22Rv1 (cell line): ENCODE data around the gene DELE1.

Experiments used
- CTCF ChIP-seq: fragments of 450-650 bp; IDR thresholded peaks from 2 replicates; pipeline ENCODE4 v1.5.1; 2017; ENCODE audit warnings: mild to moderate bottlenecking
- ZFX ChIP-seq: fragments of 450-650 bp; IDR thresholded peaks from 2 replicates; pipeline ENCODE4 v1.6.1; 2017; ENCODE audit warnings: antibody characterized with exemption, borderline replicate concordance

GRCh38 chr5:141908796-141909195 lies 14.9 kb upstream of the DELE1 start:
- TF ChIP-seq CTCF, result no peak
- TF ChIP-seq ZFX, result no peak
